ENCODE measurements around the gene RAP1GAP2. TPM values are rescaled to one million over a fixed set of nuclear protein-coding genes. Genes with fewer than 3 reads are reported as not detected.
"Not testable (repeated sequence)": the region's sequence is repeated elsewhere in the genome, so short reads cannot be mapped to it uniquely, and the experiment has no call there.

RAP1GAP2 gene
- polyA plus RNA-seq, 3 donors = 1.5 to 48.4 (median 6.1) TPM

- intact Hi-C loops (cut with micrococcal nuclease); H3K36me3 Mint-ChIP-seq; H3K27me3 ChIP-seq (ENCODE audit: control insufficient read depth in 2 of 2, insufficient read depth in 2 of 2, low read length in 2 of 2); H3K27me3 Mint-ChIP-seq (ENCODE audit: low read depth in 3 of 3); H3K4me1 ChIP-seq (ENCODE audit: control insufficient read depth in 1 of 2, insufficient read depth in 2 of 2, low read length in 2 of 2); H3K4me3 Mint-ChIP-seq; H3K4me3 ChIP-seq (replicated peaks in 1 of 3; ENCODE audit: low read depth in 2 of 3, low read length in 3 of 3); H3K79me2 ChIP-seq (ENCODE audit: insufficient read depth, low read length); H3K9me3 Mint-ChIP-seq; H3K27ac Mint-ChIP-seq; H4K20me1 ChIP-seq (ENCODE audit: insufficient read depth, low read length); H3K36me3 ChIP-seq (replicated peaks in 1 of 2; ENCODE audit: control insufficient read depth in 1 of 2, insufficient read depth in 2 of 2, low read length in 2 of 2); H3K9me3 ChIP-seq (replicated peaks in 1 of 2; ENCODE audit: control insufficient read depth in 1 of 2, insufficient read depth in 1 of 2, low read length in 2 of 2); H3K27ac ChIP-seq (ENCODE audit: low read depth in 1 of 2, low read length in 2 of 2); H3K4me2 ChIP-seq (replicated peaks; ENCODE audit: extremely low read depth, low read length, poor library complexity, severe bottlenecking); H2AFZ ChIP-seq (ENCODE audit: insufficient read depth, low read depth, low read length, poor library complexity, severe bottlenecking); H3K9ac ChIP-seq (ENCODE audit: insufficient read depth, low read length, poor library complexity, severe bottlenecking); H3K4me1 Mint-ChIP-seq: not testable (repeated sequence)
- no CpG with 5 or more reads among the region's 1 CpG for WGBS (ENCODE audit: insufficient coverage)
- peak; percentile 68 to 85 (median 73) for DNase-seq
Observed at GRCh38 chr17:3065192-3065591, 269.0 kb downstream of the RAP1GAP2 start.

- DNase-seq; H3K27me3 Mint-ChIP-seq (ENCODE audit: low read depth in 3 of 3); H3K4me1 ChIP-seq (ENCODE audit: control insufficient read depth in 1 of 2, insufficient read depth in 2 of 2, low read length in 2 of 2); H2AFZ ChIP-seq (ENCODE audit: insufficient read depth, low read depth, low read length, poor library complexity, severe bottlenecking); H3K4me1 Mint-ChIP-seq; H3K4me3 ChIP-seq (replicated peaks in 1 of 3; ENCODE audit: low read depth in 2 of 3, low read length in 3 of 3); H3K4me3 Mint-ChIP-seq; H3K36me3 Mint-ChIP-seq; H3K36me3 ChIP-seq (replicated peaks in 1 of 2; ENCODE audit: control insufficient read depth in 1 of 2, insufficient read depth in 2 of 2, low read length in 2 of 2); intact Hi-C loops (cut with micrococcal nuclease); H3K9me3 Mint-ChIP-seq; H3K79me2 ChIP-seq (ENCODE audit: insufficient read depth, low read length); H3K27ac ChIP-seq (ENCODE audit: low read depth in 1 of 2, low read length in 2 of 2); H3K27ac Mint-ChIP-seq; H3K9me3 ChIP-seq (replicated peaks in 1 of 2; ENCODE audit: control insufficient read depth in 1 of 2, insufficient read depth in 1 of 2, low read length in 2 of 2); H3K9ac ChIP-seq (ENCODE audit: insufficient read depth, low read length, poor library complexity, severe bottlenecking); H3K4me2 ChIP-seq (replicated peaks; ENCODE audit: extremely low read depth, low read length, poor library complexity, severe bottlenecking); H4K20me1 ChIP-seq (ENCODE audit: insufficient read depth, low read length); H3K27me3 ChIP-seq (ENCODE audit: control insufficient read depth in 2 of 2, insufficient read depth in 2 of 2, low read length in 2 of 2): not testable (repeated sequence)
- WGBS (ENCODE audit: insufficient coverage) = no CpG with 5 or more reads among the region's 4 CpGs
Observed at GRCh38 chr17:3073850-3074249, 277.6 kb downstream of the RAP1GAP2 start.

Small RNA genes lying within 50 kb of the gene (small RNA-seq; reads per million reads assigned to genes)
- gene MIR1253 (ENCODE audit: insufficient read length, low read depth) = not detected
- not detected for gene hsa-mir-1253 (ENCODE audit: insufficient read length, low read depth)

Other genes with a start within 250 kb of the RAP1GAP2 start
- 10 to 100 TPM in 2 of 3 donors, 1 to 10 TPM in 1; 9.1 to 51.8 (median 17.1) TPM for gene PAFAH1B1, start 202.8 kb upstream of the RAP1GAP2 start, polyA plus RNA-seq
- 10 to 100 TPM in 1 of 3 donors, 1 to 10 TPM in 2; 1.6 to 26.2 (median 4.2) TPM for gene CLUH, start 84.7 kb upstream of the RAP1GAP2 start, polyA plus RNA-seq
- gene CCDC92B, start 46.8 kb upstream of the RAP1GAP2 start, polyA plus RNA-seq = not detected

All from CD14-positive monocyte (primary cell).